ENCODE measurements around the gene PINK1.
A peak's percentile ranks its signal among the peaks of the same experiment; 100 is the strongest.

PINK1 gene

DNA sequence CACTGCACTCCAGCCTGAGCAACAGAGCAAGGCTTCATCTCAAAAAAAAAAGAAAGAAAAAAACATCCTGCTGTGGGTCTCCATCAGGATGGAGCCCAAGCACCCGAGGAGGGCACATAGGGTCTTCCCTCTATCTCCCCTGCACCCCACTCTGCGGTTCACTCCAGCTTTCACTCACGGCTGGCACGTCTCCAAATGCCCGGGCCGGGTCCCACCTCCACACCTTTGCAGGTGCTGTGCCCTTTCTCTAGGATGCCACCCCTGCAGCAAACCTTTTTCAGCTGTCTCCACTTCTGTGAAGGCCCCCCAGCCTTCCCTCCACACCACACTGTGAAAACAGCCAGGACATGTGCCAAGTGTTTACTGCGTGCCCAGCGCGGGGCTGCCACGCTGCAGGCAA, 50.4 kb downstream of the PINK1 start:
- DNase-seq = no peak

DNA sequence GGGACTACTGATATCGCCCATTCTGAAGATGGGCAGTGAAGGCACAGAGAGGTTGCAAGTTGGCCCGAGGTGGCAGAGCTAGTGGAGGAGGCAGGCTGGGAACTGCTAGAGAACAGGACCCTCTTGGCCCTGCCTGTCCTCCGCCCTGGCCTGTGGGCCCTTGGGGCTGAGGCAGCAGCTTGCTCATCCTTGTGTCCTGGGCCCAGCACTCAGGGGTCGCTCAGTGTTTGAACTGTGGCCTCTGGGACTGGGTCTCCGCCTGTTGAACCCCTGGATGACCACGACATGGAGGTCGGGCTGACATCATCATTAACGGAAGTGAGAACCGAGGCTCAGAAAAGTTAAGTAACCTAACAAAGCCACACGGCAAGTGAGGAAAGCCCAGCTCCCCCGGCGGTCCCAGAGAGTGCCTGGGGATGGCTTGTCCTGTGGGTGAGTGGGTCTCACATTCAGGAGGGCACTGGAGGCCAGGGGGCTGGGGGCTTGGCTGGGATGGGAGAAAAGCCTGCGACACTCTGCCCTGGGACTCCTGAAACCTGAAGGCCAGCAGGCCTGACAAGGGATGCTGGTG, 50.9 kb downstream of the PINK1 start:
- peak; percentile 49 for DNase-seq

DNA sequence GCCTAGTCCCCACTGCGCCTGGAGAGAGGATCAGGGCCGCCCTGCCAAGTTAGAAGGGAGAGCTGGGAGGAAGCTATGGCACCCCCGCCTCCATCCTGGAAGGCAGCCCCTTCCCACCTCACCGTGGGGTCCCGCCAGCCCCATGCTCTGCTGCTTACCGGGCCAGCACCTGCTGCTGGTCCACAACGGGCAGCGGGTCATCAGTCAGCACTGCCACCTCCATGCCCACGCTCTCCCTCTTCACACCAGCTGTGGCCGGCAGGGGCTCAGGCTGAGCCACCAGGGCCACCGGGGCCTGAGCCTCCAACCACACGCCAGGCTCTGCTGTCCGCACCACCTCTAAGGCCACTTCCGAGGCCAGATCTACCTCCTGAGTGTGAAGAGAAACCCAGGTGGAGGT, 51.4 kb downstream of the PINK1 start:
- DNase-seq = no peak

DNA sequence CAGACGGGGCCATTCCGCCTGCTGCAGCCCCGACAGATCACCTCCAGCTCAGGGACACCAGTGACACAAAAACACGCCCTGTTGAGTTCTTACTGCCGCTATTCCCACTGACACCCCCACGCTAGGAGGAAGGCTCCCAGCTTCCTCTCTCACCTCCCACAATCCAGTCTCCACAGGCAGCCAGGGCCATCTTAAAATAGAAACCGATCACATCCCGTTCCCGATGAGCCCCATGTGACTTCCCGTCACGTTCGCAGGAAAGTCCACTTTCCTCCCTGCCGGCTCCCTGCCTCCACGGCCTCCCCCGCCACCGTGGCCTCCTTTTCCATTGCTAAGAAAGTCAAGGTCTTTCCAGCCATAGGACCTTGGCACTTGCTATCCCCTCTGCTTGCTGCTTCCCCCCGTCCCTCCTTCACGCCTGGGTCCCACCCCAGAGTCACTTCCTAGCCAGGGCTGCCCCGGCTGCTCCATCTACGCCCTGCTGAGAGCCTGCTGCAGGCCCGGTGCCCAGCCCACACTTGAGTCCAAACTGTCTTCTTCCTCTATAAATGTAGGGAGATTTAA, 51.9 kb downstream of the PINK1 start:
- DNase-seq = peak; percentile 59

DNA sequence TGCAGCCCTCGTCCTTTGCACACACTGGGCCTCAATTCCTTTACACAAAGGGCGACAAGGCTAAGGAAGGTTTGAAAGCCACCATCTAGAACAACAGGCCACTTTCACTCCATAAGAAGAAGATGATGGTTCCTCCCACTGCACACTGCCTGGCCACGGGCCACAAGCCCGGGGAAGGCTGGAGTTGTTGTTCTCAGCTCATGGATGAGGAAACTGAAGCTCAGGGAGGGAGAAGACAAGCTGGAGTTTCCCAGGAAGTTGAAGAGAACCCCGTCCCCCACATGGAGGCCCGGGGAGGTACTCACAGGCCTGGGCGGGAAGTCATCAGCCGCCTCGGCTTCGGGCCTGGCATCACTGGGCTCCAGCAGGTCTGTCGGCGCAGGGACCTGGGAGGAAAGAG, 52.5 kb downstream of the PINK1 start:
- peak; percentile 46 for DNase-seq

DNA sequence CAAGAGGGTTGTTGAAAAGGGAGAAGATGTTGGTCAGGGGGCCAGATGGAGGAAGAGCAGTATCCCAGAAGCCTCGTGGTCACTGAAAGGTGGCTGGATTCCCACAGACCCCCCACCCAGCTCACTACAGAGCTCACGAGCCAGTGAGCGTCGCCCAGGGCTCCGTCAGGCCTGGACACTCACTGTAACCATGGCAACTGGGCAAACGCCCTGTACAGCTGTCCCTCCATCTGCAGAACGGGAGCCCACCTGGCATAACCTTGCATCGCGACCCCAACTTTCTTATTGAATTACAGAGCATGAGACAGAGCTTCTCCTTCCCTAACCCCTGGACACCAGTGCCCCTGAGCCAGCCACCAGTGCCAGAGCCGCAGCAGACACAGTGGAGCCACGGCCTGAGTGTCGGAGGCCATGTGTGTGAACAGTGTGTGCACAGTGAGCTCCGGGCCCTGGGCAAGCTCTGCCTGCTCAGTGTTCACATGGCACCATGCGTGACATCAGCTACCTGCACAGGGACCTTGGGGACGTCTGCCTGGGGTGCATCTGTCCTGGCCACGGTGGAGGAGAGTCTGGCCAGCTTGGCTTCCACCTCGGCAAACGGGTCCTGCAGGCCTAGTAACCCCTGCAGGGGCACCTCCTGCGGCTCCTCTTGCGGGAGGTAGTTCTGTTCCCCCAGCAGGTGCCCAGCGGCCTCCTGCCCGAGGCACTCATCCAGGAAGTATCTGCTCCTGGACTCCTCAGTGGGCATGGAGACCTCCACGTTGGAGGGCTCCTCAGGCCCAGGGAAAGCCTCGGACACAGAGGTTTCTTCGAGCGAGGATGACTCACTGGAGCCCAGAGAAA, 53.8 kb downstream of the PINK1 start:
- no peak for DNase-seq

DNA sequence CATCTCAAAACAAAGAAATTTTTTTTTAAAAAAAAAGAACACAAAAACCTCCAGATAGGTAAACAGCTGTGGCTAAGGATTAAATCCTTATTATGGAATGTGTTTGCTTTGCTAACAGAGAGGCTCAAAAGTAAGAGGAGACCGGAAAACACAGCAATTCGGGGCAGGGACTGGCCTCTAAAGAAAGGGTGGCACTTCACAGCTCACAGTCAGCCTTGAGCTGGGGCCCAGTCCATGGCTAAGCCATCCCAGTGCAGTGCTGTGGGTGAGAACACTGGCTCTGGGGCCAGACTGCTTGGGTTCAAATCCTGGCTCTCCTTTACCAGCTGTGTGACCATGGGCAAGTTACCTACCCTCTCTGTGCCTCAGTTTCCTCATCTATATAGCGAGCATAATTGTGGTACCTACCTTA, 56.4 kb downstream of the PINK1 start:
- DNase-seq = no peak

DNA sequence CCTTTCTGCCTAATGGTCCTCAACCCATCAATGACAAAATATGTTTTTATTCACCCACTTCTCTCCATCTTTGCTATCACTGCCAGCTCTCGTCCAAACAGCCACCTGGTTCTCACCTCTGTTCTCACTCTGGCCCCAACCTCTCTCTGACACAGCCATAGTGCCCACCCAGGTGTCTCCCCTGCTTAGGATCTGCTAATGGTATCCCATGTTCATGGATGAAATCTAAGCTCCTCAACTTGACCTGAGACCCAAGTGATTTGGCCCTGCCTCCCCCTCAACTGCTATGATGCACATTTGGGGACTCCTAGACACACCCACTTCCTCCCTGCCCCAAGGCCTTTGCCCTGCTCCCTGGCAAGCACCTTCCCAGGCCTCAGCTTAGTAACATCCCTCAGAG, 58.6 kb downstream of the PINK1 start:
- DNase-seq = no peak

DNA sequence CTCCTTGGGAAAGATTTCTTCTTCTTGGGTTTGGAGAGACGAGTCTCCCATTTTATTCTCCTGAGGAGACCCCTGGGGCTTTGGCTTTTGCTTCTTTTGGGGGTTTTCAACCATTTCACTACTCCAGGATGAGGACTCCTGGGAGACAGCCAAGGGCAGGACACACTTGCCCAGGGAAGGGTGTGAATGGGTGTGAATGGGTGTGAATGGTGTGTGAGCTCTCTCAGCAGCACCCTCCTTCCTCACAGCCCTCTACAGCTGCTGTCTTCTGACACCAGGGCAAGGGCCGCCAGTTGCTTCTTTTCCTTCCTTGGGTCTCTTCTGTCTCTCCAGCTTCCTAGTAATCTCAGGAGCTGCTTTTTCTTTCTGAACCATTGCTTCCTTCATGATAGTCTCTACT, 60.4 kb downstream of the PINK1 start:
- no peak for DNase-seq

DNA sequence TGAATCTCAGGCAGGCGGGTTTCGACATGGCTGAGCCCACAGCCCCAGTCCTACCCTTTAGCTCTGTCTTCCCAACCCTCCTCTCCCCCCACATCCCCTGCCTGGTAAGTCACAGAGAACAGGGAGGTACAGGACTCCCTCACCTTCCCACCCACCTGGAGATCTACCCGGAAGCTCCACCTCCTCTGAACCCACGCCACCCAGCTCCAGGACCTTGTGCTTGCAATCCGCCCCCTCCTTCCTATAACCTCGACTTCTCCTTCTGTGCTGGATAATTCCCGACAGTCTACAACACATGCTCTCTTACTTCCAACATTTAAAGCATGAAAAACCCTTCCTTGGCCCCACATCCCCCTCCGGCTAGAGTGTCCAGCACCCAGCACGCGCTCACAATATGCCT, 62.3 kb downstream of the PINK1 start:
- DNase-seq = no peak

DNA sequence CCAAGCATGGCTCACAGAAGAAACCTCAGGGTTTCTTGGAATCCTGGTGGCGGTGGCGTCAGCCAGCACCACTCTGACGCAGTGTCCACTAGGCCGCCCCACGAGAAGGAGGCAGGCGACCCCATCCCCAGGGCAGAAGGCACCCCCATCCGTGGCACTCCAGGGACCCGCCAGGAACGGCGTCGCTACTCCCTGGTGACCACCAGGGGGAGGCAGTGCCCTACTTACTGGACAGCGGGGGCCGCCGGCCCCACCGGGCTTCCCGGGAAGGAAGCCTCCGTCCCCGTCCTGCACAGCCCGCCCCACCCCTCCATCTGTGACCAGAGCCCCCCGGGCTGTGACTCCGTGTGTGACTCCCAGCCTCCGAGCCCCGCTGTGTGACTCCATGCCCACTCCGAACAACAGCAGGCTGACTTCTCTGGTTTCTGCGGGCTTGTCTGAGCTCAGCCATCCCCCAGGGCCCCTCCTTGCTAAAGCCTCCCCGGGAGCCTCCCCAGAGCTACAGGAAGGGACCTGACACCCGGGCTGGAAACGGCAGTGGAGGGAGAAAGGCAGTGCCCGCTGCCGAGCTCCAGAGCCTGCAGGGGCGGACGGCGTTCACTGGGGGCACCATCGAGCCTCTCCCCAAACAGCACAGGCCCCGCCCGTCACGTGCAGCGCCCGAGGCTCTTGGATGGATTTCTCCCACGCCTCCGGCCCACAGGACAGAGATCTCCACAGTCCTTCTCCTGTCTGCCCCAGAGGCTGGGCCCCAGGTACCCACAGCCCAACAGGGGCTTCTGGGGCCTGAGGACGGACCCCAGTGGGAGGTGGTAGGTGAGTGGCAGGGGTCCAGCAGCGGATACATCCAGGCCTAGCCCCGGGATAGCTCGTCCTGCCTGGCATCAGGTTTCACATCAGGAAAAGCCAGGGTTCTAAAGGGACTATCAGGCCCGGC, 63.4 kb downstream of the PINK1 start:
- peak; percentile 84 for DNase-seq

DNA sequence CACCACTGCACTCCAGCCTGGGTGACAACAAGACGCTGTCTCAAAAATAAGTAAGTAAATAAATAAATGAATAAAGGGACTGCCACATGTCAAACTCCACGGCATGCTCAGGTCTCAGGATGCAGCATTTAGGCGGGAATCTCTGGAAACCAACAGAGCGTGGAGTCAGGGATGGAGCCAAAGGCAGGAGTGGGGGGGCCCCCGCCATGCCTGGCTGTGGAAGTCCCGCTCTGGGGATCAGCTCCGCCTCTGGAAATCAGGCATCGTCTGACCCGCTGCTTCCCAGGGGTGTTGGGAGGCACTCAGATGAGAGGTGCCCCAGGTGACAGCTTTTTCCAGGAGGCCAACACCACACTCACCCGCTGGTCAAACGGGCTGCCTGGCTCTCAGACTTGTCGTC, 64.3 kb downstream of the PINK1 start:
- DNase-seq = no peak

DNA sequence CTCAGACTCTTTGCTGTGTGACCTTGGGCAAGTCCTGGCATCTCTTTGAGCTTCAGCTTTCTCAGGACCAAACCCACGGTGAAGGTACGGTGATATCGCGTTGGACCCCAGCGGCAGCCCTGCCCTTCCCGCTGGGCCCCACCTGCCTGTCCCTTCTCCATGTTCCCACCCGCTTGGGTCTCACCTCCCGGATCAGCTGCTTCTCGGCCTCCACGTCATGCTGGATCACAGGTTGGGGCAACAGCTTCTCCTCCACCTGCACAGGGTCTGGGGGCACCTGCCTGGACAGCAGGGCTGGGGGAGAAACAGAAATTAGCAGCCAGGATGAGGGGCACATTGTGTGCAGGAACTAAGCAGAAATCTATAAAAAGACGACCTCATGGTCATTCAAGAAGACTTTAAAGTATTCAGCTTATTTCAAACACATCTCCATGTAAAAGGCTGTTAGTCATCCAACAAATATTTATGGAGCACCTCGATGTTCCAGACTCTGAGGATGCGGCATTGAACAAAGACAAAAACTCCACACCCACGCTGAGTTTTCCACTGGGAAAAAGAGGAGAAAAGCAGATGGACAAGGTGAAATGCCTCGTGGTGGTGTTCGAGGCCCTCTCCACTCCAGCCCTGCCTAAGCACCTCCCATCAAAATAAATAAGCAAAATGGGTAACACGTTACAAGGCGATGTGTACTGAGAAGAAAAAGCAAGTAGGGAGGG, 65.1 kb downstream of the PINK1 start:
- no peak for DNase-seq

DNA sequence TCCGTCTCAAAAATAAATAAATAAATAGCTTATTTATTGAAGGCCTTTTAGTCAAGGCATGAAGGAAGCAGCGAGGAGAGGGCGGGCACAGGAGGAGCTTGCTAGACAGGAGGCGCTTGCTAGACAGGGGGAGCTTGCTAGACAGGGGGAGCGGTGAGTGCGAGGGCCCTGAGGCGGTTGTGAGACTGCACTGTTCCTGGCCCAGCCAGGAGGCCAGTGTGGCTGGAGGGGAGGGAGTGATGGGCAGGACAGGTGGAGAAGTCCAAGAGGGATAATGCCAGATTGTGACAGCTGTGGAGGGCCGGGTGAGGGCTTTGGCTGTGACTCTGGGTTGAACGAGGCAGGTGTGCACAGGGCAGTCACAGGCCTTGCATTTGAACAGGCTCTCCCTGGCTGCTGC, 66.3 kb downstream of the PINK1 start:
- DNase-seq = no peak

DNA sequence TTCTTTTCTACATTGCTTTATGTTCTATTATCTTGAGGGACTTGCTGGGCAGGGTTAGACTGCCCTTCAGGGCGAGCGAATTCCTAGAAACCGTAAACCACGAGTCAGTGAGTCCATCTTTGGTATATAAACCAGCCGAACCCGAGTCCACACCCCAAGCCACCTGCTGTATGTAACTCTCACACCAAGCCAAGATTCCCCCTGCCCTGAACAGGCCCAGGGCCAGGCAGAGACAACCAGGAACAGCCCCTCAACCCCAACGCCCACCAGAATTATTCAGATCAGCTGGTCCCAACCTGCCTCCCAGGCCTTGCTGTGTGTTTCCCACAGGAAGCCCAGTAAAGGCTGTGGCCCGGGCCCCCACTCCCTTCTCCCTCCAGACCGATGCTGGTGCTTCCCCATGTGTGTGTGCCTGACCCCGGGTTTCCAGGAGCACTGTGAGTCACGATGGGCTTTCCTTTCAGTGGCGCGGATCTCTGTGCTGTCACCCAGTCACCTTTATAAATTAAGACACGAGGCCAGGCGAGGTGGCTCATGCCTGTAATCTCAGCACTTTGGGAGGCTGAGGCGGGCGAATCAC, 67.5 kb downstream of the PINK1 start:
- no peak for DNase-seq

Data from inflammatory macrophage treated with lipopolysaccharide for 4 hours (primary cell).